Glutamatergic neuron (in vitro differentiated cells): ENCODE results near the gene EHBP1L1. TPM values are rescaled to one million over a fixed set of nuclear protein-coding genes. Genes with fewer than 3 reads are reported as not detected.

Experiments
- DNase-seq: peaks from one replicate; pipeline ENCODE4 v3.0.0; 2022
- H3K27ac Mint-ChIP-seq: one replicate; pipeline ENCODE4 v1.8.0; 2020; ENCODE audit warnings: mild to moderate bottlenecking, mixed read lengths, inconsistent platforms; ENCODE audit not compliant: unreplicated experiment
- H3K27me3 Mint-ChIP-seq: one replicate; pipeline ENCODE4 v1.8.0; 2020; ENCODE audit warnings: mild to moderate bottlenecking, moderate library complexity, mixed read lengths, inconsistent platforms; ENCODE audit not compliant: unreplicated experiment
- H3K36me3 Mint-ChIP-seq: one replicate; pipeline ENCODE4 v1.8.0; 2020; ENCODE audit warnings: mild to moderate bottlenecking, mixed read lengths, inconsistent platforms; ENCODE audit not compliant: unreplicated experiment
- H3K4me1 Mint-ChIP-seq: one replicate; pipeline ENCODE4 v1.8.0; 2020; ENCODE audit warnings: mild to moderate bottlenecking, low read depth, mixed read lengths, inconsistent platforms; ENCODE audit not compliant: unreplicated experiment
- H3K4me3 Mint-ChIP-seq: one replicate; pipeline ENCODE4 v1.8.0; 2020; ENCODE audit warnings: mild to moderate bottlenecking, mixed read lengths, inconsistent platforms; ENCODE audit not compliant: unreplicated experiment
- H3K9me3 Mint-ChIP-seq: one replicate; pipeline ENCODE4 v1.8.0; 2020; ENCODE audit warnings: mild to moderate bottlenecking, moderate library complexity, mixed read lengths, inconsistent platforms; ENCODE audit not compliant: unreplicated experiment
- total RNA-seq: library from RNA; stranded (reverse); fragmentation: NEBNext Ultra II Directional; extraction: Animal tissue kit (Norgen Biotek cat#: 25700); gene quantifications from one replicate; pipeline ENCODE4 v1.2.1, GENCODE V29; 2021; ENCODE audit not compliant: unreplicated experiment
- TF ChIP-seq, protein P1 (sequence below): fragments of 200-600 bp; sonication (generic); IDR thresholded peaks from one replicate; pipeline ENCODE4 v1.5.0; 2021; ENCODE audit not compliant: partially characterized antibody, unreplicated experiment

The EHBP1L1 gene
- total RNA-seq, 1 donor from 2014 or later: 14.2 TPM

DNA sequence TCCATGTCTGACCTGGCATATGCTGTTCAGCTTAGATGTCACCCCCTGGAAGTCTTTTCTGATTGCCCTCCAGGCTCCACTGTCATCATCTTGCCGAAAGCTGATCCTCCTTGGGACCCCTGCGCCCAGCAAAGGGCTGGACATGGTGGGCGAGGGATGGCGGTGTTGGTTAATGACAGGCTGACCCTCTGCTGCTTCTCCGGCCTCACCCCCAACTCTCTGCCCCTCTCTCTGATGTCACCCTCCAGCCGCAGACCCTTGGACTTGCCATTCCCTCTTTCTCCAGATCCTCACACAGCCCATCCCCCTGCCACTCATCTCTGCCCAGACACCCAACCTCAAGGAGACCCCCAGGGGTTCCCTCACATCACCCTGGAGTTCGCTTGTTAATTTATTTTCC, 2.3 kb downstream of the EHBP1L1 start:
- Mint-ChIP-seq H3K27ac (peak overlapping the region; percentile 28), H3K4me1 (peaks cover 10% of the 10 kb centered on the region), H3K4me3 (peak overlapping the region; percentile 58), H3K9me3 (peaks cover 17% of the 10 kb centered on the region), H3K36me3 (no peaks in the 10 kb centered on the region), H3K27me3 (peaks cover 21% of the 10 kb centered on the region)
- TF ChIP-seq, protein P1, sequence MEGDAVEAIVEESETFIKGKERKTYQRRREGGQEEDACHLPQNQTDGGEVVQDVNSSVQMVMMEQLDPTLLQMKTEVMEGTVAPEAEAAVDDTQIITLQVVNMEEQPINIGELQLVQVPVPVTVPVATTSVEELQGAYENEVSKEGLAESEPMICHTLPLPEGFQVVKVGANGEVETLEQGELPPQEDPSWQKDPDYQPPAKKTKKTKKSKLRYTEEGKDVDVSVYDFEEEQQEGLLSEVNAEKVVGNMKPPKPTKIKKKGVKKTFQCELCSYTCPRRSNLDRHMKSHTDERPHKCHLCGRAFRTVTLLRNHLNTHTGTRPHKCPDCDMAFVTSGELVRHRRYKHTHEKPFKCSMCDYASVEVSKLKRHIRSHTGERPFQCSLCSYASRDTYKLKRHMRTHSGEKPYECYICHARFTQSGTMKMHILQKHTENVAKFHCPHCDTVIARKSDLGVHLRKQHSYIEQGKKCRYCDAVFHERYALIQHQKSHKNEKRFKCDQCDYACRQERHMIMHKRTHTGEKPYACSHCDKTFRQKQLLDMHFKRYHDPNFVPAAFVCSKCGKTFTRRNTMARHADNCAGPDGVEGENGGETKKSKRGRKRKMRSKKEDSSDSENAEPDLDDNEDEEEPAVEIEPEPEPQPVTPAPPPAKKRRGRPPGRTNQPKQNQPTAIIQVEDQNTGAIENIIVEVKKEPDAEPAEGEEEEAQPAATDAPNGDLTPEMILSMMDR: no peak
- no peak for DNase-seq

DNA sequence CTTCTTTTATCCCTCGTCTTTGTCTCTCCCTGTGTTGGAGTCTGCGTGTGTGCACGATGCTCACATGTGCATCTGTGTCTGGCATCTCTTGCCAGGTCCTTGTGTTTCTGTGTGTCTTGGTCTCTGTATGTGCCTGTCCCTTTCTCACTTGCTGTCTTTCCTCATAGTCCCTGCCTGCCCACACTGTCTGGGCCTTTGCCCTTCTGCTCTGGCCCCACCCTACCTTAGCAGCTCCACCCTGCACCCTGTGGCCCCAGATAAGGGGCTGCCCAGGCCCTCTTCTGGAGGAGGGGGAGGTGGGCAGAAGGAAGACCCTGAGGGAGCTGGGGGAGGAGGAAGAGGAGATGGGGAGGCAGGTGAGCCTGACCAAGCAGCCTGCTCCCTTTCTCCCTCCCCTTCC, 2.8 kb downstream of the EHBP1L1 start:
- TF ChIP-seq, protein P1: no peak
- Mint-ChIP-seq H3K36me3 (no peaks in the 10 kb centered on the region), H3K4me3 (peak overlapping the region; percentile 58), H3K9me3 (peaks cover 19% of the 10 kb centered on the region), H3K4me1 (peaks cover 10% of the 10 kb centered on the region), H3K27ac (peak overlapping the region; percentile 28), H3K27me3 (peaks cover 24% of the 10 kb centered on the region)
- no peak for DNase-seq

DNA sequence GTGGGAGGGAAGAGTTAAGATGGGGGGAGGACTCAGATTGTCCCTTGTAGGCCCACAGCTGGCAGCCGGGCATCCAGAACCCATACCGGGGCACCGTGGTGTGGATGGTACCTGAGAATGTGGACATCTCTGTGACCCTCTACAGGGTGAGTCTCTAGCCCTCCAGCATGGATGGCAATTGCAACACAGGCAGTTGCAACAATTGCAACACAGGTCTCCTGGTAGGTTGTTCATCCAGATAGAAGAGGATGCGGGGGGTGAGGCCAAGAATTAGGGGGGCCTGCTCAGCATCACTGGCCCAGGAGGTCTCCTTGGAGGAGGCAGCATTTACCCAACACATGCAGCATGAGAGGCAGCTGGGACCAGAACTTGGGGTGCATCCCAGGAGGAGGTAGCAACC, 3.4 kb downstream of the EHBP1L1 start:
- Mint-ChIP-seq H3K4me1 (peaks cover 10% of the 10 kb centered on the region), H3K9me3 (peaks cover 19% of the 10 kb centered on the region), H3K36me3 (no peaks in the 10 kb centered on the region), H3K27ac (no peak overlapping the region), H3K27me3 (peaks cover 27% of the 10 kb centered on the region), H3K4me3 (no peak overlapping the region)
- TF ChIP-seq, protein P1: no peak
- DNase-seq: no peak

DNA sequence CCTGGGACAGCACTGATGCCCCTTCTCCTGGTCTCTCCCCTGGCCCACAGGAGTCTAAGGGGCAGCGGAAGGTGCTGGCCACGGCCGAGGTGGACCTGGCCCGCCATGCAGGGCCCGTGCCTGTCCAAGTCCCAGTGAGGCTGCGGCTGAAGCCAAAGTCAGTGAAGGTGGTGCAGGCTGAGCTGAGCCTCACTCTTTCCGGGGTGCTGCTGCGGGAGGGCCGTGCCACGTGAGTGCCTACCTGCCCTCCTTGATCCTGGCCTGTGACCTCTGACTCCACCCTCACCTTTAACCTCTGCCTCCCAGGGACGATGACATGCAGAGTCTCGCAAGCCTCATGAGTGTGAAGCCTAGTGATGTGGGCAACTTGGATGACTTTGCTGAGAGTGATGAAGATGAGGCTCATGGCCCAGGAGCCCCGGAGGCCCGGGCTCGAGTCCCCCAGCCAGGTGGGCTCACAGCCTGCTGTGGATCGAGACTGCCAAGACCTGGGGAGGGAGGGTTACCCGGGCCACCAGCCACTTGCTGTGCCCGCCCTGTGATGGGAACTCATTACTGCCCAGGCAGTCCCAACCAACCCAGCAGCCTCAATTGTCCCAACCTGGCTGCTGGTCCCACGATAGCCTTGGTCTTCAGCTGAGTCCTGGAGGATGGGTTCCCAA, 4.3 kb downstream of the EHBP1L1 start:
- Mint-ChIP-seq H3K9me3 (peaks cover 18% of the 10 kb centered on the region), H3K27me3 (peaks cover 27% of the 10 kb centered on the region), H3K4me3 (no peak overlapping the region), H3K36me3 (no peaks in the 10 kb centered on the region), H3K4me1 (peaks cover 10% of the 10 kb centered on the region), H3K27ac (peak overlapping the region; percentile 22)
- DNase-seq: no peak
- TF ChIP-seq, protein P1: no peak

DNA sequence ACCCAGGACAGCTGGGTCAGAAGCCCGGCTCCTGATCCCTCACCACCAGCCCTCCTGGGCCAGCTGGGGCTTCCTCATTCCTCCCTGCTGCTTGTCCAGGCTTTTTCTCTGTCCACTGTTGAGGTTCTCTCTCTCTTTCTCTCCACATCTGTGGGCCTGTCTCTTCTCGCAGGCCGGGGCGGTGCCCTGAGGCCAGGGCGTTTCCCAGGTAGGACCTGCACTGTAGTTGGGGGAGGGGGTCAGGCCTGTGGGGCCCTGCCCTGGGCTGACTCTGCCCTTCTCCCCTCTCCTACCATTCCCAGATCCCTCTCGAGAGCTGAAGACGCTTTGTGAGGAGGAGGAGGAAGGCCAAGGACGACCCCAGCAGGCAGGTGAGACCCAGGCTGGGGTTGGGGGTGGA, 4.9 kb downstream of the EHBP1L1 start:
- peaks cover 26% of the 10 kb centered on the region for H3K27me3 Mint-ChIP-seq
- H3K4me3 Mint-ChIP-seq: no peak overlapping the region
- no peaks in the 10 kb centered on the region for H3K36me3 Mint-ChIP-seq
- H3K27ac Mint-ChIP-seq: no peak overlapping the region
- H3K9me3 Mint-ChIP-seq: peaks cover 16% of the 10 kb centered on the region
- TF ChIP-seq, protein P1: no peak
- no peak for DNase-seq
- peaks cover 10% of the 10 kb centered on the region for H3K4me1 Mint-ChIP-seq
